Prostate gland (tissue), 2 donors: Measurements from ENCODE around the gene ZDHHC19. TPM values are rescaled to one million over a fixed set of nuclear protein-coding genes. Genes with fewer than 3 reads are reported as not detected.
"Not testable (repeated sequence)": the region's sequence is repeated elsewhere in the genome, so short reads cannot be mapped to it uniquely, and the experiment has no call there.

ENCODE experiments used
- DNase-seq: peaks from one replicate; pipeline ENCODE4 v3.0.0-alpha.2; 2019; ENCODE audit warnings: low spot score
- H3K27ac ChIP-seq, 2 donors: fragments of 200-600 bp; sonication (generic); 2 replicates each; pipeline ENCODE4 v1.5.1; 2017 to 2019
- H3K27me3 ChIP-seq: fragments of 200-600 bp; sonication (generic); replicated peaks from 2 replicates; pipeline ENCODE4 v1.5.1; 2019; ENCODE audit not compliant: insufficient read depth
- H3K36me3 ChIP-seq, 2 donors: fragments of 200-600 bp; sonication (generic); 1 replicate in 1 of 2; 2 replicates in 1 of 2; pipeline versions ENCODE4 v1.5.1 to v1.8.1; 2017 to 2019
- H3K4me1 ChIP-seq: fragments of 200-600 bp; sonication (generic); replicated peaks from 2 replicates; pipeline ENCODE4 v1.5.1; 2019
- H3K4me3 ChIP-seq, 2 donors: fragments of 200-600 bp; sonication (generic); 2 replicates each; pipeline ENCODE4 v1.5.1; 2017 to 2019
- H3K9me3 ChIP-seq: fragments of 200-600 bp; sonication (generic); 2 replicates; pipeline ENCODE4 v1.5.1; 2017
- POLR2A ChIP-seq: fragments of 450-650 bp; IDR thresholded peaks from one replicate; pipeline ENCODE4 v1.6.1; 2016; ENCODE audit warnings: antibody characterized with exemption, mild to moderate bottlenecking
- POLR2AphosphoS5 ChIP-seq: sonication (generic); formaldehyde crosslinking; IDR thresholded peaks from one replicate; pipeline ENCODE4 v1.6.1; 2017; ENCODE audit warnings: antibody characterized with exemption
- WGBS: methylation state at CpG from one replicate; pipeline ENCODE4 v1.1.5; 2018; 5-methylcytosine and 5-hydroxymethylcytosine counted together
- intact Hi-C: fragments of 100-400 bp; cut with DNase I; formaldehyde crosslinking; loops from one replicate; pipeline ENCODE4 v1.14.2; 2022
- total RNA-seq, 2 donors: library from RNA; depleted of rRNA; stranded (reverse); fragments of >200 nt; gene quantifications; one replicate each; pipeline ENCODE4 v1.1.0, GENCODE V29; 2016
- TF ChIP-seq, protein P1 (sequence below), 4 experiments: fragments of 200-600 bp in 2 of 4; fragments of 450-650 bp in 2 of 4; sonication (generic) in 2 of 4; IDR thresholded peaks; 1 replicate in 3 of 4; 2 replicates in 1 of 4; pipeline ENCODE4 v1.5.1; 2016 to 2019; ENCODE audit warnings: antibody characterized with exemption in 4 of 4, mild to moderate bottlenecking in 2 of 4, moderate library complexity in 2 of 4

The ZDHHC19 gene
- total RNA-seq, 2 donors from 2014 or later: 3.9 TPM; not detected in 1

DNA sequence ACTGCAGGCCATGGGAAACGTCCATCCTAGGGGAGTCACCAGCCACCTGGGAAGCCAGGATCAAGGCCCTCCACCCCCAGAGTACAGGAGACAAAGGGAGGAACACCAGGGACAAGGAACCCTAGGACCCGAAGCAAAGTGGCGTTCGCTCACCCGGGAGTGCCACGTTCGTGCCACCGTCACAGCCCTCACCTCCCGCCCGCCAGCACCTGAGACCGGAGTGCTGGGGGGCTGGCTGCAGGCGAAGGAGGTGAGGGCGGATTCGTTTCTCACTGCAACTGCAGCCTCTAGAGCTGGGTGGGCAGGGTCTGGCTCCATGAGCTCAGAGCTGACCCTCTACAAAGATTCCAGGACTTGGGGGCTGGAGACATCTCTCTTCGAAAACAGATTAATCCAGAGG lies 26.3 kb downstream of the ZDHHC19 start:
- H3K36me3 ChIP-seq: no peaks in the 10 kb centered on the region
- H3K9me3 ChIP-seq: no peaks in the 10 kb centered on the region
- H3K27ac ChIP-seq: no peak overlapping the region
- TF ChIP-seq, protein P1, sequence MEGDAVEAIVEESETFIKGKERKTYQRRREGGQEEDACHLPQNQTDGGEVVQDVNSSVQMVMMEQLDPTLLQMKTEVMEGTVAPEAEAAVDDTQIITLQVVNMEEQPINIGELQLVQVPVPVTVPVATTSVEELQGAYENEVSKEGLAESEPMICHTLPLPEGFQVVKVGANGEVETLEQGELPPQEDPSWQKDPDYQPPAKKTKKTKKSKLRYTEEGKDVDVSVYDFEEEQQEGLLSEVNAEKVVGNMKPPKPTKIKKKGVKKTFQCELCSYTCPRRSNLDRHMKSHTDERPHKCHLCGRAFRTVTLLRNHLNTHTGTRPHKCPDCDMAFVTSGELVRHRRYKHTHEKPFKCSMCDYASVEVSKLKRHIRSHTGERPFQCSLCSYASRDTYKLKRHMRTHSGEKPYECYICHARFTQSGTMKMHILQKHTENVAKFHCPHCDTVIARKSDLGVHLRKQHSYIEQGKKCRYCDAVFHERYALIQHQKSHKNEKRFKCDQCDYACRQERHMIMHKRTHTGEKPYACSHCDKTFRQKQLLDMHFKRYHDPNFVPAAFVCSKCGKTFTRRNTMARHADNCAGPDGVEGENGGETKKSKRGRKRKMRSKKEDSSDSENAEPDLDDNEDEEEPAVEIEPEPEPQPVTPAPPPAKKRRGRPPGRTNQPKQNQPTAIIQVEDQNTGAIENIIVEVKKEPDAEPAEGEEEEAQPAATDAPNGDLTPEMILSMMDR (IDR thresholded peaks at IDR 0.05): no peak
- TF ChIP-seq POLR2AphosphoS5 (no peak), POLR2A (no peak)
- no peak for DNase-seq
- WGBS: 95% methylated on average over 15 of the region's 15 CpGs
- H3K4me3 ChIP-seq: no peak overlapping the region
- no peaks in the 10 kb centered on the region for H3K27me3 ChIP-seq
- no peaks in the 10 kb centered on the region for H3K4me1 ChIP-seq
- intact Hi-C loops: no loop called here

DNA sequence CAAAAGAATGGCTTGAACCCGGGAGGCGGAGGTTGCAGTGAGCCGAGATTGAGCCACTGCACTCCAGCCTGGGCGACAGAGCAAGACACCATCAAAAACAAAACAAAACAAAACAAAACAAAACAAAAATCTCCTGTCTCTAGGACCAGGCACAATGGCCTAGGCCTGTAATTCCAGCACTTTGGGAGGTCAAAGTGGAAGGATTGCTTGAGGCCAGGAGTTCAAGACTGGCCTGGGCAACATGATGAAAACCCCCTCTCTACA lies 27.1 kb downstream of the ZDHHC19 start:
- H3K9me3 ChIP-seq, H3K27me3 ChIP-seq, DNase-seq, H3K4me1 ChIP-seq, H3K36me3 ChIP-seq, intact Hi-C loops, H3K27ac ChIP-seq, H3K4me3 ChIP-seq: not testable (repeated sequence)
- 98% methylated on average over 4 of the region's 4 CpGs for WGBS

DNA sequence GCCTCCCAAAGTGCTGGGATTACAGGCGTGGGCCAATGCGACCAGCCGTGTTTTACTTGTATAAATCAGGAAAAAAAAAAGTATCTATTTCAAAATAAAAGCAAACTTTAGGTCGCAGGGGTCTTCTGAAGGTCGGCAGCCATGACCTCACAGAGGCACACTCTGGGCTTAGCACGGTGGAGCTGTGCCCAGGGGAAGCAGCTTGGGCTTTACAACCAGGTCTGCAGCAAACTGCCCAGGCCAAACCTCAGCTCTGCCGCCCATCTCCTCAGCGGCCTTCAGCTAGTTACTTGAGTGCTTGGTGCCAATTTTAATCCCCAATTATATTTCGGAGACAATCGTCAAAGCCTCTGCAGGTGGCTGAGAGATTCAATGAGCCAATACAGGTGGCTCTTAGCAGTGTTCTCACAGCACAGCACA lies 30.1 kb downstream of the ZDHHC19 start:
- Histone ChIP-seq H3K9me3 (no peaks in the 10 kb centered on the region), H3K4me1 (no peaks in the 10 kb centered on the region), H3K27me3 (no peaks in the 10 kb centered on the region), H3K4me3 (no peak overlapping the region), H3K36me3 (no peaks in the 10 kb centered on the region), H3K27ac (no peak overlapping the region)
- intact Hi-C loops: no loop called here
- no peak for TF ChIP-seq POLR2AphosphoS5
- TF ChIP-seq, protein P1 (IDR thresholded peaks at IDR 0.05): no peak
- no peak for TF ChIP-seq POLR2A
- no peak for DNase-seq
- WGBS: 87% methylated on average over 10 of the region's 10 CpGs

DNA sequence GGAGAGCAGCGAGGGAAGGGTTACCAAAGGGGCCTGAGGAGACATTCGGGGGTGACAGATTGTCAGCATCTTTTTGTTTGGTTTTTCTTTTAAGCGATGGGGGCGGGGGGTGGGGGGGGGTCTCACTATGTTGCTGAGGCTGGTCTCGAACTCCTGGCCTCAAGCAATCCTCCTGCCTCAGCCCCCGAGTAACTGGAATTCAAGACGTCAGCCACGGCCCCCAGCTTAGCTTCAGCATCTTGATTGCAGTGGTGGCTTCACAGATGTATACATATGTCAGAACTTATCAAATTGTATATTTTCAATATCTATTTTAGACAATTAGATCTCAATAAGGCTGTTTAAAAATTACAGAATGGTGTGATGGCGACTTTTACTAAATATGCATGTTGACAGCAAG lies 30.9 kb downstream of the ZDHHC19 start:
- Histone ChIP-seq H3K4me1 (no peaks in the 10 kb centered on the region), H3K4me3 (no peak overlapping the region), H3K27ac (no peak overlapping the region), H3K27me3 (no peaks in the 10 kb centered on the region), H3K9me3 (no peaks in the 10 kb centered on the region), H3K36me3 (no peaks in the 10 kb centered on the region)
- no peak for TF ChIP-seq POLR2AphosphoS5
- TF ChIP-seq POLR2A: no peak
- TF ChIP-seq, protein P1 (IDR thresholded peaks at IDR 0.05): no peak
- intact Hi-C loops: no loop called here
- no peak for DNase-seq
- 83% methylated on average over 9 of the region's 9 CpGs for WGBS

DNA sequence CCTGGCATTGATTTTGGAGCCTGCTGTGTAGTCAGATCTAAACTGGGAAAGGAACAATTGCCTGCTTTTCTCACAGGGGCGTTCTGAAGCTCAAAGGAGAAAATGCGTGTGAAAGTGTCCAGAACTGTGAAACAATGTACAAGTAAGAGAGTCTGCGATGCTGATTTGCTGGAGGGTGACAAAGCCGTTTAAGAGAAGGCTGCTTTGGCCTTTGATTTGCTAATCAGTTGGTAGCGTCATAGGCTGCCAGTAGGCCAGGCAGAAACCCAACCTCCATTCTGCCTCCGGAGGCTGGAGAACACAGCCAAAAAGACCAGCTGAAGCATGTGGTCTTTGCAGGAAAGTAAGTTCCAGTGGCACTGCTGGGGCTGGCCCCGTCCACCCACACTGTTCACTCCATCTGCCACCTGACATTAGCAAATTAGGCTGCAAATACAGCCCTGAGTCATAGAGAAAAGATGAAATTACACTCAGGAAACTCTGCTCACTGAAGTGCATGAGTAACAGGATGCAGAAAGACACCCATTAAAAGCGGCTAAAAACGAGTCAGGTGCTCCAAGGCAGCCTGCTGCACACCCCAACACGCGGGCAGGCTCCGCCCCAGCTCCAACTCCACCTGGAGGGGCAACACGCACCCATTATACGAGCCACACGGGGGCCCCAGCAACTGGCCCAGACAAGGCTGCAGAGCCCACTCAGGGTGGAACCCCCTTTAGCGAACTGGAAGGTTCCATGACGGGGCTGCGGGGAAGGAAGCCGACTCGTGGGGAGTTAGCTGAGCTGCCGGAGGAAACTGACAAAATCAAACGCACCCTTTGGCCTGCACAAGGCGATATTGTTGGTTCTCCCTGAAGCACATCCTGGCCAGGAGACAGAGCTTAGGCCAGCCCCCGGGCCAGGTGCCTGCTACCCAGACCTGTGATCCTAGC lies 31.6 kb downstream of the ZDHHC19 start:
- Histone ChIP-seq H3K36me3 (no peaks in the 10 kb centered on the region), H3K27ac (no peak overlapping the region), H3K4me1 (no peaks in the 10 kb centered on the region), H3K4me3 (no peak overlapping the region), H3K9me3 (no peaks in the 10 kb centered on the region), H3K27me3 (no peaks in the 10 kb centered on the region)
- TF ChIP-seq POLR2A: no peak
- TF ChIP-seq, protein P1 (IDR thresholded peaks at IDR 0.05): no peak
- peak; percentile 14 for TF ChIP-seq POLR2AphosphoS5
- intact Hi-C loops: no loop called here
- no peak for DNase-seq
- 34% methylated on average over 24 of the region's 24 CpGs for WGBS
